HEK293T (cell line): ENCODE data around the gene KLRC2.

Source experiments
- CTCF ChIA-PET: fragments of 350-600 bp; formaldehyde crosslinking; extraction: SDS; loops from one replicate; lab custom pipeline; 2021; ENCODE audit warnings: antibody characterized with exemption, inconsistent platforms; lab: Yijun Ruan, JAX
- POLR2A ChIA-PET: fragments of 350-600 bp; formaldehyde crosslinking; extraction: SDS; loops from one replicate; lab custom pipeline; 2020; ENCODE audit warnings: antibody characterized with exemption, inconsistent platforms; lab: Yijun Ruan, JAX
- DNase-seq: peaks from one replicate; pipeline ENCODE4 v3.0.0; 2012; ENCODE audit warnings: mixed read lengths; ENCODE audit errors: extremely low spot score
- ARNT ChIP-seq: fragments of 450-650 bp; IDR thresholded peaks from 2 replicates; pipeline ENCODE4 v1.6.1; 2017; ENCODE audit warnings: mild to moderate bottlenecking
- BHLHE40 ChIP-seq: fragments of 450-650 bp; IDR thresholded peaks from 2 replicates; pipeline ENCODE4 v1.6.1; 2016; ENCODE audit warnings: mild to moderate bottlenecking, moderate library complexity, borderline replicate concordance
- CTBP1 ChIP-seq: fragments of 450-650 bp; IDR thresholded peaks from 2 replicates; pipeline ENCODE4 v1.6.1; 2016; ENCODE audit warnings: borderline replicate concordance
- FOXA1 ChIP-seq: fragments of 450-650 bp; IDR thresholded peaks from 2 replicates; pipeline ENCODE4 v1.6.1; 2016; ENCODE audit warnings: mild to moderate bottlenecking
- FOXK2 ChIP-seq: fragments of 450-650 bp; IDR thresholded peaks from 2 replicates; pipeline ENCODE4 v1.6.1; 2016; ENCODE audit warnings: mild to moderate bottlenecking
- FOXM1 ChIP-seq: fragments of 450-650 bp; IDR thresholded peaks from 2 replicates; pipeline ENCODE4 v1.6.1; 2017; ENCODE audit warnings: mild to moderate bottlenecking, borderline replicate concordance
- HDGF ChIP-seq: fragments of 450-650 bp; IDR thresholded peaks from 2 replicates; pipeline ENCODE4 v1.6.1; 2017; ENCODE audit warnings: antibody characterized with exemption, borderline replicate concordance
- L3MBTL2 ChIP-seq: fragments of 450-650 bp; conservative IDR thresholded peaks from 2 replicates; pipeline ENCODE4 v1.6.1; 2016; ENCODE audit warnings: mild to moderate bottlenecking
- NFRKB ChIP-seq: fragments of 450-650 bp; IDR thresholded peaks from 2 replicates; pipeline ENCODE4 v1.6.1; 2016; ENCODE audit warnings: mild to moderate bottlenecking, moderate library complexity
- SP1 ChIP-seq: fragments of 450-650 bp; IDR thresholded peaks from 2 replicates; pipeline ENCODE4 v1.6.1; 2017
- SUZ12 ChIP-seq: fragments of 450-650 bp; IDR thresholded peaks from 2 replicates; pipeline ENCODE4 v1.6.1; 2016; ENCODE audit warnings: mild to moderate bottlenecking
- TARDBP ChIP-seq: fragments of 450-650 bp; IDR thresholded peaks from 2 replicates; pipeline ENCODE4 v1.6.1; 2016
- ZNF384 ChIP-seq: fragments of 450-650 bp; IDR thresholded peaks from 2 replicates; pipeline ENCODE4 v1.6.1; 2016
- TF ChIP-seq, protein P1 (sequence below): fragments of 450-650 bp; IDR thresholded peaks from 2 replicates; pipeline ENCODE4 v1.6.1; 2016

KLRC2 gene

DNA sequence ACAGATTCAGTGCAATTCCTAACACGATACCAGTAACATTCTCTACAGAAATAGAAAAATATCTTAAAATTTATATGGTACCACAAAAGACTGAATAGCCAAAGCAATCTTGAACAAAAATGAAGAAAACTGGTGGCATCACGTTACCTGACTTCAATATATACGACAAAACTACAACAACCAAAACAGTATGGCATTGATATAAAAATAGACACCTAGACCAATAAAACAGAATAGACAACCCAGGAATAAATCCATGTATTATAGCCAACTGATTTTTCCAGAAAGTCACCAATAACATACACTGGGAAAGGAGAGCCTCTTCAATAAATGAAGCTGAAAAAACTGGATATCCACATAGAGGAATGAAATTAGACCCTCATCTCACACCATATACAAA is 51.6 kb downstream of the KLRC2 start:
- ChIA-PET POLR2A (interaction anchor here (3.0 kb wide), 1 partner anchor 19 kb away, joined by 11 read pairs; no protein-coding TSS in a partner anchor), CTCF (no interaction called here)
- no peak for DNase-seq
- TF ChIP-seq FOXK2 (no peak), CTBP1 (no peak), NFRKB (no peak), FOXM1 (no peak), L3MBTL2 (no peak), FOXA1 (no peak), SUZ12 (no peak), SP1 (no peak), HDGF (no peak), ZNF384 (no peak), TARDBP (no peak)
- TF ChIP-seq, protein P1, sequence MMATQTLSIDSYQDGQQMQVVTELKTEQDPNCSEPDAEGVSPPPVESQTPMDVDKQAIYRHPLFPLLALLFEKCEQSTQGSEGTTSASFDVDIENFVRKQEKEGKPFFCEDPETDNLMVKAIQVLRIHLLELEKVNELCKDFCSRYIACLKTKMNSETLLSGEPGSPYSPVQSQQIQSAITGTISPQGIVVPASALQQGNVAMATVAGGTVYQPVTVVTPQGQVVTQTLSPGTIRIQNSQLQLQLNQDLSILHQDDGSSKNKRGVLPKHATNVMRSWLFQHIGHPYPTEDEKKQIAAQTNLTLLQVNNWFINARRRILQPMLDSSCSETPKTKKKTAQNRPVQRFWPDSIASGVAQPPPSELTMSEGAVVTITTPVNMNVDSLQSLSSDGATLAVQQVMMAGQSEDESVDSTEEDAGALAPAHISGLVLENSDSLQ, result no peak

DNA sequence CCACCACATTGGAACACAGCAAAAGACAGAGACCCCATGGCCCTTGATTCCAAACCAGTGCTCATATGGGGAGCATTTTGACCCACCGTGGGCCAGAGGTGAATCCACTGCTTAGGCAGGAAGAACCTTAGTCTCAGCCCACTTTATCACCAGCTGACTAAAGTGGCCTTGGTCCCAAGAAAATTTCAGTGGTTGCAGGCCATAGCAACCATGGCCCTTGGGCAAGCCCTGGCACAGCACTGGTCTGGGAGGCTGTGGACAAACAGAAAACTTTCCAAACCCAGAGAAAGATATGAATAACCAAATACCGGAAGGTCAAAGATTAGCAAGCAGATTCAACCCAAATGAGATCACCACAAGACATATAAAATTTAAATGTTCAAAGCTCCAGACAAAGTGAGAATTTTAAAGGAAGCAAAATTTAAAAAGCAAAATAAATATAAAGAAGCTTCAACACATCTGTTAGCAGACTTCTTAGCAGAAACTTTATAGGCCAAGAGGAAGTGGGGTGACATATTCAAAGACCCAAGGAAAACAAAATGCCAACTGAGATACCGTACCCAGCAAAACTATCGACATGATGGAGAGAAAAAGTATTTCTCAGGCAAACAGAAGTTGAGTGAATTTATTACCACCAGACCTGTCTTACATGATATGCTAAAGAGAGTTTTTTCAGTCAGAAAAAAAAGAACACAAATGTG is 53.7 kb downstream of the KLRC2 start:
- ChIA-PET CTCF (no interaction called here), POLR2A (no interaction called here)
- no peak for DNase-seq
- TF ChIP-seq SP1 (no peak), L3MBTL2 (no peak), BHLHE40 (no peak), HDGF (no peak), SUZ12 (no peak), ARNT (no peak), ZNF384 (no peak), FOXA1 (no peak), FOXK2 (no peak), CTBP1 (no peak)
- TF ChIP-seq, protein P1, result no peak
